ENCODE data around the gene ZNF573.

- TF ChIP-seq CTCF (IDR thresholded peaks at IDR 0.05; ENCODE audit: borderline replicate concordance, extremely low read depth, low read length, poor library complexity, severe bottlenecking), result no peak
- TF ChIP-seq EZH2 (IDR thresholded peaks at IDR 0.05; ENCODE audit: borderline replicate concordance, low read depth, low read length, severe bottlenecking), result no peak
These were observed 61.1 kb downstream of the ZNF573 start for GRCh38 chr19:37718304-37718703.
